GM19455 (cell line): ENCODE results near the gene REN.

Experiments
- ATAC-seq: cut with Tn5 transposase; IDR thresholded peaks from one replicate; pipeline ENCODE4 v1.9.1; 2021; ENCODE audit not compliant: unreplicated experiment

REN gene

DNA sequence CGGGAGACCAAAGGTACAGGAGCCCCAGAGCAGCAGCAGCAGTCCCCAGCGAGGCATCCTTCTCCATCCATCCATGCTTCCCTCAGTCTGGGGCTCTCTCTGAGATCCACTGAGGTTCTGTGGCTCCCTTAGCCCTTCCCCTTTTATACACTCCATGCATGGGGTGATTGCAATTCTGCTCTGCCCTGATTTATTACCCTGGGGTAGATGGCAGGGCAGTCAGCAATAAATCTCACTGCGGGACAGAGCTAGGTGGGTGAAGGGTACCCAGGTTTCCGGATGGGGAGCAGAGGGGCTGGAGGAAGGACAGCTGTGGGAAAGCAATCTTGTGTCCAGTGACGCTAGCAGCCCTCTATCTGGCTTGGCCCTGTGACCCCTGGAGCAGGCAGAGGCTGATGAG is at the start of gene REN:
TSS of gene REN (minus strand) at position 119 of the 400 bp plus-strand sequence. CDS start at position 75, 44 bp downstream.
- ATAC-seq: no peak

DNA sequence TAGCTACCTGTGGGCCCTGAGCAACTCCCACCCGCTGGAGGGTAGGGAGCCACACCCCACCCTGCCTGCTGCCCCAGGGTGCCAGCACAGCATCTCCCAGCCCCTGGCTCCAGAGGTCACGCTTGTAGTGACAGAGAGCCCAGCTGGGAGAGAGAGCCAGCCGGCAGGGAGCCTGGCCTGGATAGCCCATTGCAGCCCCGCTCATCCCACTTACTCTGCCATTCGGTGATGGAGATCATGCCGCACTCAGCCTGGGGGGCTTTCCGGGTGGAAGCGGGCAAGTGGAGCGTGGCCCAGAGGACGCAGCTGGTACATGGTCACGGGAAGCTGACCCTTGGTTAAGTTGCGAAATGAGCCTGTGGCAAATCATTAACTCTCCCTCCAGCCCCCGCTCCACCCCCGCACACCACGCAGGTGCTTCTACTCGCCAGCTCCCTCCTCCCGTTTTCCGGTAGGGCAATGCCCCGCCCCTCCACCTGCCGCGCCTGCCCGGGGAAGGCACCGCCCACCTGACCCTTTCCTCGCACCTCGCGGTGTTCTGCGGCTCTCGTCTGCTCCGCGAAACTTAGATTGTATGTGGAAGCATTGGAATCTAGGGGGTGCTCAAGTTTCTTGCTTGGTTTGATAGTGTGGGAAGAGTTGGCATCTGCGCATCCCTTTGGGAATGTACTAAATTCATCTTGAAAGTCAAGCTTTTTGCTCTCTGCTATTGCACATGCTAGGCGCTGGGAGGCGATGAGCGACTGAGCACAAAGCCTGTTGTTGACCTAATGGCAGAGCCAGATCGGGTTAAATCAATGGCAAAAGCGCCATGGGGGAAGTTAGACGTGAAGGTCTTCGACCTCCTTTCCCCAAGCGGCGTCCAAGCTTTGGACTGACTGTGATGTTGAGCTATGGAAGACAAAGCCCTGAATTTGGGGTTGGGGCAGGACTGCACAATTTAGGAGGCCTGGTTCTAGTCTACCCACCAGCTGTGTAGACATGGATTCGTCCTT is 47.8 kb upstream of the REN start, which contains the start of gene GOLT1A:
TSS of gene GOLT1A (minus strand) at position 321 of the 995 bp plus-strand sequence. CDS start at position 239, 82 bp downstream.
- ATAC-seq: no peak

DNA sequence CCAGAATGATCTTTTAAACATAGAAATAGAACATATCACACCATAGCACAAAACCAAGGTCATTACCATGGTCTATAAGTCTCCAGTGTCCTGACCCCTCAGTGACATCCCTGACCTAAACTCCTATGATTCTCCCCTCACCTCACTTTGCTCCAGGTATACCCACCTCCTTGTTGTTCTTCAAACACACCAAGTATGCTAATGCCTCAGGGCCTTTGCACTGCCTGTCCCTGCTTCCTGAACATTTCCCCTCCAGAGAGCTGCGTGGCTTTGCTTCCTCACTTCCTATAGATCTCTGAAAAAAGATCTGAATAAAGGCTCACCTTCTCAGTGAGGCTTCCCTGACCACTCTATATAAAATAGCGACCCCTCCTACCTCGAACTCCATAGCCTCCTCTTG is 46.6 kb upstream of the REN start:
- no peak for ATAC-seq

DNA sequence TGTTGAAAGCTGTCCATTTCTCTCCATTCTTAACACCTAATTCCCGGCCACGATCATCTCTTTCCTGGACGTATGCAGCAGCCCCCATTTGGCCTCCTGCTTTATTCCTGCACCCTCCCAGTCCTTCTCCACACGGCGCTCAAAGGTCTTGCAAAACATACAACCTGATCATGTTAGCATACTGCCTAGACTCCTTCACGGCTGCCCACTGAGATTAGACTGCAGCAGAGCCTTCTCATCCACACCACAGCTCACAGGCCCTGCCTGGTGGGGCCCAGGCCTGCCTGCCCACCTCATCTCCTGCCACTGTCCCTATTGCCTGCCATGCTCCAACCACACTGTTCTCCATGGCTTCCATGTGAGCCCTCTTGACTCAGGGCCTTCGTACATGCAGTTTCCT is 44.9 kb upstream of the REN start:
- no peak for ATAC-seq

DNA sequence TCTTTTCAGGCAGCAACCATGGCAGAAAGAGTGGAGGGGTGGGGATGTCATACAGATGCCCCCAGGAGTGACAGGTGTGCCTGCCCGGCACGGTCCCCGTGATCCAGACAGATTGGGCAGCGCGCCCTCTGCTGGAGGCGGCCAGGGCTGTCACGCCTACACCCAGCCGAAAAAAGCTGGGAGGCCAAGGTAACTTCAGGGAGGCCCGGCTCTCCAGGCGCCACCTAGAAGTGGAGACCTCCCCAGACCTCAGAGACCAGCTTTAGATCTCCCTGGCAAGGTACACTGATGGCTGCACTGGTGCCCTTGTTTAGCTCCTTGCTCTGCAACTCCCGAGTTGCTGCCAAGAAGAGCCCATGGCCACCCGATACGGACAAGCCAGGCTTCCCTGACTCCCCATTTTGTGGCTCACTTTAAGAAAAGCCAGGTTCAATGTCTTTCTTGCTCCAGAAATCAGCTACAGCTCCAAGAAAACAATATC is 41.0 kb upstream of the REN start:
- no peak for ATAC-seq

DNA sequence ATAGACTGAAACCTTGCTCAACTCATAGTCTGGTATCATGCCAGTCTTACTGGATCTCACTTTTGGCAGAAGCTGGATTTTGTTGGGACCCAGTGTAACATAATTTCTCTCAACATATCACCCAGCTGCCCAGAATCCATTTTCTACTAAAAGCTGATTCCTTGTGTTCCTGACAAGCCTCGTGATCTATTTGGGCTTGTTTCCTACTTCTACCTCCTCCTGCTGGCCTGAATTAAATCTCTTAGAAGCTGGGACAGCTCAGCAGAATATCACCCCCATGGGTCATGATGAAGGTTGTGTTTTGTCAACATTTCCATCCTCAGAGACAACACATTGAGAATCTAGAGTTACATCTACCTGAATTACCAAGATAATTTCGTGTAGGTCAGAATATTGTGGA is 40.0 kb upstream of the REN start:
- no peak for ATAC-seq

DNA sequence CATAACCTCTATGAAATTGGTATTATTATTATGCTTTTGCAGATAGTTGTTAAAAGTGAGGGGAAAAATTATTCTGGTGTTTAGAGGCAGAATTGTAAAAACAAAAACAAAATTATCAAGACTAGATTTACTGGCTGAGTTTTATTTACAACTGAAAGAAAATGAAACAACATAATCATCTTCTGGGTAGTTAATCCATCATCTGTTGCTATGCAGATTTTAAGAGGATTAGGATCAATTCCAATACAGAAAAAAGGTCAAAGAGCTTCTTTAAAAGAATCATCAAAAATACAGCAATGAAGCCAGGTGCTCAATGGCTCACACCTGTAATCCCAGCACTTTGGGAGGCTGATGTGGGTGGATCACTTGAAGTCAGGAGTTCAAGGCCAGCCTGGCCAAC is 39.3 kb upstream of the REN start:
- ATAC-seq: no peak

DNA sequence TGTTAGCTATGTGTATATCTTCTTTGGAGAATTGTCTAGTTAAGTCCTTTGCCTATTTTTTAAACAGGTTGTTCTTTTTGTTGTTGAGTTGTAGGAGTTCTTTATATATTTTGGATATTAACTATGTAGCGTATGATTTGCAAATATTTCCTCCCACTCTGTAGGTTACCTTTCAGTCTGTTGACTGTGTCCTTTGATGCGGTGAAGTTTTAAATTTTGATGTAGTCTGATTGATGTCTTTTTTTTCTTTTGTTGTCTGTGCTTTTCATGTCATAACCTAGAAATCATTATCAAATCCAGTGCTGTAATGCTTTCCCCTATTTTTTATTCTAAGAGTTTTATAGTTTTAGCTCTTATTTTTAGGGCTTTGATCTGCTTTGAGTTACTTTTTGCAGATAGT is 38.8 kb upstream of the REN start:
- ATAC-seq: no peak

DNA sequence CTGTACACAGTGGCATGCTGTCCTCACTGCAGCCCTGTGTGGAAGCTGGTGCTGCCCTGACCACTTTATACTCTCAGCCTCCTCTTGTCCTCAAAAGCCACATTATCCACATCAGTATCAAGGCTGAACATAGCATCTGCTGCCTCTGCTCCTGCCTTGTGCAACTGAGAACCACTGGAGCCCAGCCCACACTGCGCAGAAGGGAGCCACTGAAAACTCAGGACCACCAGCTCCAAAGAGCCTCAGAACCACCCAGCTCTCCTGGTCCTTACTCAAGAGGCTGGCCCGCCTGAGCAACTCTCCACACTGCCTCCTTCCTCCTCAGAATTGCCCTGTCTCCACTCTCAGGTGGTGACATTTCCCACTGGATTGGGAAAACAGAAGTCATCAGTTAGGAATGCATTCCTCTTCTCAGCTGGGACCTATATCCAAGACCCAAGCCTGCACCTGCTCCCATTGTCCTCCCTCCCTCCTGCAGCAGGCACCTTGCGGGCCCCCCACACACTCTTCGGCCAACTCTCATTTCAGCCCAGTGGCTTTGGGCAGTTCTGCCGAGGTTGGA is 37.1 kb upstream of the REN start:
- ATAC-seq: no peak

DNA sequence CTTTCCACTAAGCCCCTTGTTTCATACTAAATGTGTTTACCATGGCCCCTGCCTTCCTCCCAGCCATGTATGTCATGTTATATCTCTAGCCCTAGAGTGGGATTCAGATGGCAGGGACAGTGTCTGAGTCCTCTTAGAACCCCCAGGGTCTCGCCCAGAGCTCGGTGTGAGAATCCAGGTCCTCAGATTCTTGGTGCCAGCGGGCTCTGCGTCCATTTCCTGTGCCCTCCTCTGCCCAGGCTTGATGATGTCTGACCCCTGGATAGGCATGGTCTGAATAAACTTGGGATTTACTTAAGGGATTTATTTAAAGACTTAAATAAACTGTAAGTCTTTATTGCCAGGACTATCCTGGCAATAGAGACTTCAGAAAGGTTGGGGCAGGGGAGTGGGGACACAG is 36.3 kb upstream of the REN start:
- ATAC-seq: no peak

DNA sequence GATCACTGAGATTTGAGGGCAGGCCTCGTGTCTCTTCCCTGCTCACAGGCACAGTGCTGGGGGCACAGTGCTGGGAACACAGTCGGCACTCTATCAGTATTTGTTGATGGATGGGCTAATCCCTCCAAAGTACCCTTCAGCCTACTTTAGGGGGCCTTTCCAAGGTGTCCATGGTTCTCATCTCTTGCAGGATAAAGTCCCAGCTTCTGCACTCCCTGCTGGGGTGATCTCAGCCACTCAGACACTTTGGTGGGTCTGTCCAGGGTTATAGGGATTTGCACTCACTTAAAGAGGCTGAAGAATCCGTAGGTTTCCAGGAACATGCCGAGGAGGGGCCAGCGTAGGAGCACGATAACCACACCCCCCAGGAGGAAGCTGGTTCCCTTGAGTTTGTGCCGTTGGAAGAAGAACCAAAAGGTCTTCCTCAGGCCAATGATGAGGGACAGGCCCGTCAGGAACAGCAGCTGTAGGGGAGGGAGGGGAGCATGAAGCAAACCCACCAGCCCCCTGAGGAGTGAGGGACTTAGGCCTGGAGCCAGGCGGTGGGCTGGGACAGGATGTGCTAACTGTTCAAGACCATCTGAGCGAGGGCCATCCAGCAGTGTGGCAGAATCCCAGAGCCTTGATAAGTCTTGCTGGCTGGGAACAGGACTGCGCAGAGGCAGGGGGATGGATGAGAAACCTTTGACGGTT is 35.4 kb upstream of the REN start:
- ATAC-seq: no peak

DNA sequence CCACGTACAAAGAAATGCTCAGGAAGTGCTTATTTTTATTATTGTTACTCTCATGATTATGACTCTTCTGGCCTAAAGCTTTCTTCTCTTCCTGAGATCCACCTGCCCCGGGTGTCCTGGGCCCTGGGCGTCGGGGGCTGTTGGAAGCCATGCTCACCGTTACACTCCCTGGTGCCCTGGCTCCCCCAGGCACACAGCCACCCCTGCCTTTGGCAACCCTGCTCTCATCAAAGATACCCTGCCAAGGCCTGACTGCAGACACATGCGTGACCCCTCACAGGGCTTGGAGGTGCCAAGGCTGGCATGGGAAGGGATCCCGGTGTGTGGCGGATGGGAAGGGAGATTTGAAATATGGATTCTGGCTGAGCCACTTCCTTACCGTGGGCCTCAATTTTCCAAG is 33.4 kb upstream of the REN start:
- no peak for ATAC-seq

DNA sequence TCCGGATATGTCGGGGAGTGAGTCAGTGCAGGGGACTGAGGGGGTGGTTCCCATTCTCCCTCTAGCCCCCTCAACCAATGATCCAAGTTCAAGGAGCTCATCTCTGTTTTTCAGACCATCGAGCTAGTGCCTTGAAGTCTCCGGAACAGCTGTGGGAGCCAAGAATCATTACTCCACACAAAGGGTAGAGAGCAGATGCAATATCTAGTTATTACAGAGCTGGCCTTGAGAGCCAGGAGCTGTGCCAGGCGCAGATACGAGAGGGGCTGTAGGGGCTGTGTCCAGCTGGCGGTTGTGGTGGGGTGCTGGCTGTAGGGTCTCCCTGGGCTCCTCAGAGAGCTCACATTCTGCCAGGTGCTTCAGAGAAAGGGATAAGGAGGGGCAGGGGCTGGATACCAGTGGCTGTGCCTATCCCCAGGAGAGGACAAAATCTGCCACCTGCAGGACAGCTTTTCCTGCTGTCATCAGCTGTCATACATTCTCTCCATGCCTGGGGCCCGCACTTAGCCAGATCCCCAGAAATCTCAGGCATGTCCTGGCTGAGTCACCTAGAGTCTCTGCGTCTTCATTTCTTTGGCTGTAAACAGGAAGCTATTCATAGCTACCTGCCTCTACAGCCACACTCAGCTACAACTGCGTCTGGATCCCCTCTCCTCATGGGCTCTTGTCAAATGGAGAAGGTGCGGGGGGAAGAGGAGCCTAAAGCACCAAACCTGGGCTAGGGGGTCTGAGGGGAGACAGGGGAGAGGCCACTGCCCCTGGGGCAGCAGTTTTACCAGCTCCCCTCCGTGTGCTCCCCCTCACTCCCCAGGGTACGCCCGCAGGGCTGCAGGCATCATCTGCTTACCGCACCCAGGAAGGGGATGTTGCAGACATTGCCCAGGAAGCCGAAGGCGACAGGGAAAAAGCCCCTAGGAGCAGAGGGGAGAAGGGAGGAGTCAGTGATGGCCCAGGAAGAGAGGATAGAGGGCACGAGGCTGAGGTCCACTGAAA is 32.5 kb upstream of the REN start:
- no peak for ATAC-seq

DNA sequence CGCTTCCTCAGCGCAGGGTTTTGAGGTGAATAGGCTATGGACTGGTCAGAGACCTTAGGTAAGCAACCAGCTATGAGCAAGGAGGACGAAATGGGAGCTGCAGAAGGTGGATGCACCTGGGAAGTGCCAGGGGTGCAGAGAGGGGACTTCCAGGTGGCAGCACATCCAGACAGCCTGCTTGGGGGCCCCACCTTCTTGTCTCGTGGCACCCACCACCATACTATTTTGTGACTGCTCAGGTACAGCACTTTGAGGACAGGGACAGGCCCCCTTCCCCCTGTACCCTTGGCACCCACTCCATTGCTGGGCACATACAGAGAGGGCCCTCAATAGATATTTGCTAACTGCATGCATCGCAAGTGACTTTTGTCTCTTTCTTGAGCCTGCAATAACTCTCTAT is 30.9 kb upstream of the REN start:
- ATAC-seq: no peak

DNA sequence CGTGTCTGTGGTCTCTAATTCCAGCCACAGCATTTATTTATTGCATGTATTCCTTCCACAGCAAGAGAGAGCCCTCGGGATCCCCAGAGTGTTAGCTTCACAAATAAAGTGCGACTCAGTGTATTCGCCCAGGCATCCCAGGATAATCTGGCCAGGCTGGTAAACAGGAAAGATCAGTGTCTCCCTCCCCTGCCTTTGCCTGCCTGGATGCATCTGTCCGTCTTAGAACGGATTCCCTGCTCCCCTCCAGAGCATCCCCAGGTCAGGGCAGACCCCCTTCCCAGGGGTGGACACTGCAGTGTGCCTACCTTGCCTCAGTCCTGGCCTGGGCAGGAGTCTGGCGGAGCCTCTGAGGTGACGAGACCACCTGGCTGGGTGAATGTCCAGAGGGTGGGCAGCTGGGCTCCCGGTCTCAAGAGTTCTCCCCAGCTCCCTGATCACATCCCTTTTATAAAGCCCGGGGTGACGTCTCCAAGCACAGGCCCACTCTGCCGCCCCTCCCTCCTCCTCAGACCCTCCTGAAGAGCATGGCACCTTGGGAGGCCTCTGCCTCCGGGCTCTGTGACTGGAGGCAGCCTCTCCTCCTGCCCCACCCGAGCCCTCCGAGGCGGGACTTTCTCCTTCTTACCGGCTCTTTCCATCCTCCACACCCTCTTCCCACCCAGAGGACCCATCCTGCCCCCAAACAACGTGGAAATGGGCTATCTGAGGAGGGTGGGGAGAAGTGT is 30.1 kb upstream of the REN start, which contains the start of gene KISS1:
TSS of gene KISS1 (minus strand) at position 424 of the 728 bp plus-strand sequence. CDS start 3,615 bp downstream, outside the sequence.
- no peak for ATAC-seq

DNA sequence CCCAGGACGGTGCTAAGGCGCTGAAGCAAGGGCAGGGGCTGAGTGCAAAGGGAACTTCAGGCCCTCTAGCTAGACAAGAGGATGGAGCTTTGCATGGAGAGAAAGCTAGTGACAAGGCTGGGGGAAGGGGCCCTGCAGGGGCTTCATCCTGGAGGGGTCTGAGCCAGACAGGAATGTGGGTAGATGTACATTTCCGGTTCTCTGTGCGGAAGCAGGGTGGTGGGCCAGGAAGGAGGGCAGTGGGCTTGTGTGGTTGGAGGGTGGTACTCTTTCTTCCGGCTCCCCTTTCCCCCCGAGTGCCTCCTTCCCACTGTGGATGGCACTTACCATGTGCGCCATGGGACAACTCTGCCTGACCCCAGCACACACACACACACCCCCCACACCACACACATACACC is 28.6 kb upstream of the REN start:
- no peak for ATAC-seq

DNA sequence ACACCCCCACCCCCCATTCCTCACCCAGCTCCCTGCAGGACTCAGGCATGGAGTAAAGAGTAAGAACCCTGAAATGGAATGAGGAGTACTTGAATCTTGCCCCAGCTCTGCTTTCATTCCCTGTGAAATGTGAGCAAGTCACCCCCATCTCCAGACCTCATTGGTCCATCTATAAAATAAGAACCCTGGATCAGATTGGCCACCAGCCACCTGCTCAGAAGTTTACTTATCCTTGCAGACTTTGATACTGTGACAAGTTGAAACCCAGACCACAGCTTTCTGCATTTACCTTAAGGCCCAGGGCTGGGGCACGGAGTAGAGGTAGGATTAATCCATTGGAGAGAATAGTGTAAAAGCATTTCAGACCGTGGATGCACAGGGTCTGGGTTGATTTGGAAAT is 27.9 kb upstream of the REN start:
- no peak for ATAC-seq

DNA sequence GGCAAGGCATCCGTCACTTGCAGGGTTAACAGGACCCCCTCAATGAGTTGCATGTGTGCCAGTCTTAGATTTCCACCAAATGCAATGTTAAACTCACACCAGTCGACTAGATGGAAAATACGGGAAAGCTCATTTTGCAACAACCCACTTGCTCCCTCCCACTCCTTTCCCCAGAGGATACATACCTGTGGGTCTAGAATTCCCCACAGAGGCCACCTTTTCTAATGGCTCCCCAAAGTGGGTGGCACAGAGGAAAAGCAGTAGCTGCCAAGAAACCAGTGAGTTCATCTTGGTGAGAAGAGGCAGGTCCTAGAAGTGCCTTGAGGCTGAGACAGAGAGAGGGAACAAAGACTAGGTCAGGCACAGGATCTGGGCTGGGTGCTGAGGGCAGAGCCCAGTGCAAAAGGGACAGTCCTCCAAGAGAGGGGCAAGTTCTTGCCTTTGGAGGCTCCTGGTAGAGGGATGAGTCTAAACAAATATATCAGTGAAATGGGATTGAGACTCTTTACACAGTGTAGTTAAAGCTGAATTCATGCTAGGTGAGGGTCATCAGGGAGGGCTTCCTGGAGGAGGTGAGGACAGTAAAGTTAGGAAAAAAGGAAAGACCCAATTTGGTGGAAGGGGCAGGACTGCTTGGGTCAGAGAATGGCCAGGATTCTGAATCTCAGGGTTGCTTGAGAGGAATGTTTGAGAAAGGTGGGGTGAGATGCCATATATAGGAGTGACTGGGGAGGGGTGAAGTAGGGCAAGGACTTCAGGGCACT is 26.6 kb upstream of the REN start:
- ATAC-seq: no peak

DNA sequence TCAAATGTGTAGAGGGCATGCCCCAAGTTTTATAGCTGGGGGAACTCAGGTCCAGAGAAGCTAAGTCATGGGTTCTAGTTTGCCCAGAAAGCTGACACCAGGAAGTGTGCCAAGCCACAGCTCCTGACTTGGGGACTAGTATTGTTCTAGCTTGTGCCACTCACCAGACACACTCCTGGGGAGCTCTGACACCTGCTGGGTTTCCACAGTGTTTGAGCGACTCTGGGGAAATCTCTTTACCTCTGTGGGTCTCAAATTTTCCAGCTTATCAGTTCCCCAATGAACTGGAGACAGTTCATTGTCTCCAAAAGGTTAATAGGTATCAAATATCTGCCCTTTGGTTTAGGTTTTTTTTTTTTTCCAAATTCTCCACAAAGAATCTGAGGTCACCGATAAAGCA is 25.9 kb upstream of the REN start:
- no peak for ATAC-seq
